Measurements from ENCODE around the gene LDLRAD3. TPM values are rescaled to one million over a fixed set of nuclear protein-coding genes. Genes with fewer than 3 reads are reported as not detected.

Gene LDLRAD3
- total RNA-seq, 1 experiment from 2014 or later, result 38.8 TPM

DNA sequence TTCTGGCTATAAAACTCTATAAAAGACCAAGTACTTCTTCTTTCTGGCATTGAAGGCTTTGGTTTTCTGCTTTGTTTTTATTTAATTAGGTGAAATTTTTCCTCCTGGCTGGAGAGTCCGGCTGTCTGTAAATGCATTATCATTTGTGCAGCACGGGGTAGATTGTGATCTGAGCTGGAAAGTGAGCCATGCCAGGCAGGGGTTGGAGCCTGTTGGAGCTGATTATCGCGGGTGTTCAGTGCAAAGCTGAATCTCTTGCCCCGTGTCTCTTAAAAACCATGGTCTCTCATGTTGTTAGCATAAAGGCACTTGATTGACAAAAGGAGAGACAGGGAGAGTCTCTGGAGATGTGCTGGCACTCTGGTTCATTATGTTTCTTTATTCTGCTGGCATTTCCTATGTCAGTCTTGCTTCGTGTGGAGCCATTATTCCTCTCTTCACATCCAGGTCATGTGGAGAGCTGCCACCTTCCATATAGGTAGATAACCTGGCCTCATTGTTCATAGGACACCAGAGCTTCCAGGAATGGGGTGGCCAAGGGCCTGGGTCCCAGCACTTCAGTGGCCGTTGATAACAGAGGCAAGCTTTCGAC is 75.2 kb downstream of the LDLRAD3 start:
- no peak for DNase-seq
- no peak overlapping the region for H3K27ac ChIP-seq
- H3K9me3 ChIP-seq (replicated peaks), result no peaks in the 10 kb centered on the region
- H3K4me1 ChIP-seq, result no peaks in the 10 kb centered on the region
- H3K4me3 ChIP-seq, result no peak overlapping the region
- H3K27me3 ChIP-seq, result no peaks in the 10 kb centered on the region
- H3K36me3 ChIP-seq, result no peaks in the 10 kb centered on the region

DNA sequence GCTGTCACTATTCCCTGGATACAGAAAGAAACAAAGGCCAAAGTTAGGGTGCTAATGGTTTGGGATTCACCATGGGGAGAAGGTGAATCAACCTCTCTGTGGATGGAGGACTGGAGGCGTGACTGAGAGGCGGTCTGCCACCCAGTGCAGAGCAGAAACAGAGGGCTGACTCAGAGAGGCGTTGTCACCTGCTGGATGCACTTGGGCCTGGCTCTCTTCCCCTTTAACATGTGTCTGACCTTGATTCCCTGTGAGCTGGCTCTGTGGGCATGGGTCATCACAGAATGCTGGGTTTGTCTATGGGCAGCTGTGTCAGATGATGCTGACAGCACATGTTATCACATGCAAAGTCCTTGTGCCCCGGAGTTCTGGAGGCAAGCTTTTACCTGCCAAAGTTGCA is 75.9 kb downstream of the LDLRAD3 start:
- no peak for DNase-seq
- H3K36me3 ChIP-seq, result no peaks in the 10 kb centered on the region
- no peaks in the 10 kb centered on the region for H3K27me3 ChIP-seq
- no peaks in the 10 kb centered on the region for H3K9me3 ChIP-seq (replicated peaks)
- H3K4me1 ChIP-seq, result 0 out of 2 replicates have a peak, but pooled peaks cover 3% of the 10 kb centered on the region
- H3K4me3 ChIP-seq, result no peak overlapping the region
- no peak overlapping the region for H3K27ac ChIP-seq

DNA sequence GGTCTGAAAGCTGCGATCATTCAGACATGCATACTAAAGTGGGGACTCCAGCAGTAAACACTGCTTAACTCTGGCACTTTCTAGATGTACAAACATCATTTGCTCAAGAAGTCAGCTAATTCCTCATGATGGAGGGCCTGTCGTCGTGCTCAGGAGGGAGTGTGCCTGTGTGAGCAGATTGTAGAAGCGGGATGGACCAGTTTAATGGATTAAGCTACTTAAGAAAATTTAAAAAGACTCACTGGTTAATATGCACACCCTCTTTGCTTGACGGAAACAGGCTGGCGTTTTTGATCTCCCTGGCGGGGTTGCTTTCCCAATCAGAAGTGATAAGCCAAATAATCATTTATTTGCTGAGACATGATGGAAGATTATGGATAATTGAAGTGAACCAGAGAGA is 79.0 kb downstream of the LDLRAD3 start:
- Histone ChIP-seq H3K36me3 (peaks cover 2% of the 10 kb centered on the region; the same call in 1 of the 2 replicates), H3K9me3 (replicated peaks) (no peaks in the 10 kb centered on the region), H3K27me3 (no peaks in the 10 kb centered on the region), H3K4me3 (no peak overlapping the region), H3K4me1 (0 out of 2 replicates have a peak, but pooled peaks cover 6% of the 10 kb centered on the region), H3K27ac (no peak overlapping the region)
- no peak for DNase-seq

DNA sequence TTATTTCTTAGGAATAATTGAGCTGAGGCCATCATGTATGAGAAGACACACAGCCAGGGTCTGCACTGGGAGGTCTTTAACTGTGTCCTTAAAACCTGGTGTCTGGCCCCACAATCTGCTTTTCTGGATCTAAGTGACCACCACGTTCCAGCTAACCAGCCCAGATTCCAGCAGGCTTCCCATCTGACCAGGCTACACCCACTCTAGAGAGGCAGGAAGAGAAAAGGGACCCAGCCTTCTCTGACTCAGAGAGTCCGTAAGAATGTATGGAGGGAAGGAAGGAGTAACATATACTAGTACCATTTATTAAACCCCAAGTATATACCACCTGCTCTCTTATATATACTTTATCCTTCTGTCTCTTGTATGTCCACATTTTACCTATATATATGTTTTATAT is 80.1 kb downstream of the LDLRAD3 start:
- DNase-seq, result no peak
- Histone ChIP-seq H3K36me3 (peaks cover 2% of the 10 kb centered on the region; the same call in 1 of the 2 replicates), H3K9me3 (replicated peaks) (no peaks in the 10 kb centered on the region), H3K4me1 (0 out of 2 replicates have a peak, but pooled peaks cover 6% of the 10 kb centered on the region), H3K4me3 (no peak overlapping the region), H3K27me3 (no peaks in the 10 kb centered on the region), H3K27ac (no peak overlapping the region)

DNA sequence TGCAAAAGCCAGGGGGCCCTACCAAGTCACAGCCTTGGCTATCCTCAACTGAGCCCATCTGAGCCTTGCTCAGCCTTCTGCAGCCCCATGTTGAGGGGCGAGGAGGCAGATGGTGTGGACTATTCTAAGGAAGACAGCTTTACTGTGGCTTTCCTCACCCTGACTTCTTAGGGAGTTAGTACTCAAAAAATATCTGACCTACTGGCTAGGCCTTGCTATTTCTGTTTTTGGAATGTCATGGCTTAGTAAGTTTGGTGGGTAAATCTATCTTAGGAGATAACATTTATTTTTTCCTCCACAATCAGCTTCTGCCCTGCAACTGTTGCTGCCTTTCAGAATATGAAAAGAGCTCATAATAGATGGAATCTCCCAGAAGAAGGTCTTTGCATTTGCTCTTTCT is 80.9 kb downstream of the LDLRAD3 start:
- H3K36me3 ChIP-seq, result peaks cover 2% of the 10 kb centered on the region; the same call in 1 of the 2 replicates
- no peak overlapping the region for H3K27ac ChIP-seq
- peaks cover 6% of the 10 kb centered on the region; the same call in 1 of the 2 replicates for H3K4me1 ChIP-seq
- no peak overlapping the region for H3K4me3 ChIP-seq
- DNase-seq, result peak in 1 of 2 experiments; percentile 27
- H3K27me3 ChIP-seq, result no peaks in the 10 kb centered on the region
- H3K9me3 ChIP-seq (replicated peaks), result no peaks in the 10 kb centered on the region

DNA sequence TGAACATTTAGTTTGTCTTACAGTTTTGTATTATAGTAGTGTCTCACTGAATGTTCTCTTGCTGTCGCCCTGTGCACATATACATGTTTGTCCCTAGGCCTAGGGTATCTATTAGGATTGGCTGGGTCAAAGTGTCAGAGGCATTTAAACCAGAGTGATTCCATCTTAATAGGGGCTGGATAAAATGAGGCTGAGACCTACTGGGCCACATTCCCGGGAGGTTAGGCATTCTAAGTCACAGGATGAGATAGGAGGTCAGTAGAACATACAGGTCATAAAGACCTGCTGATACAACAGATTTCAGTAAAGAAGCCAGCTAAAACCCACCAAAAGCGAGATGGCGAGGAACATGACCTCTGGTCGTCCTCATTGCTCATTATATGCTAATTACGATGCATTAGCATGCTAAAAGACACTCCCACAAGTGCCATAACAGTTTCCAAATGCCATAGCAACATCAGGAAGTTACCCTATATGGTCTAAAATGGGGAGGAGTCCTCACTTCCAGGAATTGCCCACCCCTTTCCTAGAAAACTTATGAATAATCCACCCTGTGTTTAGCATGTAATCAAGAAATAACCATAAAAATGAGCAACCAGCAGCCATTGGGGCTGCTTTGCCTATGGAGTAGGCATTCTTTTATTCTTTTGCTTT is 82.6 kb downstream of the LDLRAD3 start:
- Histone ChIP-seq H3K36me3 (peaks cover 2% of the 10 kb centered on the region; the same call in 1 of the 2 replicates), H3K4me3 (no peak overlapping the region), H3K4me1 (peaks cover 23% of the 10 kb centered on the region), H3K9me3 (replicated peaks) (no peaks in the 10 kb centered on the region), H3K27ac (no peak overlapping the region), H3K27me3 (no peaks in the 10 kb centered on the region)
- DNase-seq, result no peak

DNA sequence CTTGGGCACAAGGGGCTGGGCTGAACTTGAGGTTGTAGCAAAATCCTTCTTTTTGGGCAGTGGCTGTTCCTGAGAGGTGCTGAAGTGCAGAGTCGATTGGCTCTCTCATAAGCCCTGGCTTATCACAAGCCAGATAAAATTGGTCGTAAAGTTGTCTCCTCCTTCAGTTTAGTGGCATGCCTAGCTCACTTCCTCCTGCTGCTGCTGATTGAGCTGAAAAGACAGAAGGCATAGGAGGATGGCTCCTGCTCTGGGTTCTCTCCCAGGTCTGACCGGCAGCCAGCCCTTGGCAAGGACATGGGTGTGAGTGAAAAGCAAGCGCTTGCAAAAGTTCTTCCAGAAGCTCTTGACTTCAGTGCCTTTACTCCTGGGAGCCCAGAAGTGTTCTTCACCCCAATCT is 83.9 kb downstream of the LDLRAD3 start:
- Histone ChIP-seq H3K4me3 (no peak overlapping the region), H3K9me3 (replicated peaks) (no peaks in the 10 kb centered on the region)
- no peak for DNase-seq

DNA sequence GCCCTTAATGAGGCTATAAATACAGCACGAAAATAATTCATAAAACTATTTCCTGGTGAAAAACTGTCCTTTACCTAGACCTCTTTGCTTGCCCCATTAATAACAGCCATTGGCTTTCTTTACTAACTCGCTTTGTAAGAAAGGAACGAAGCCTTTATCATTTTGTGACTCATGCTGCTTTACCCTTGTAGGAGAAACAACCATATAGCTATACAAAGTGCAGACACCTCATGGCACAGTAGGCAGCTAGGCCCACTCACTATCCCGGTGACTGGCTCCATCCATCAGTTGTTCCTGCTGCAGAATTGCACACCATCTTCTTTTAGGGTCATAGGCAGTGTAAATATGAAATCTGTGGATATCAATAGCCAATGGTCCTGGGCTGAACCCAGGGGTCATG is 85.8 kb downstream of the LDLRAD3 start:
- no peaks in the 10 kb centered on the region for H3K27me3 ChIP-seq
- peaks cover 53% of the 10 kb centered on the region for H3K4me1 ChIP-seq
- peaks cover 2% of the 10 kb centered on the region; the same call in 1 of the 2 replicates for H3K36me3 ChIP-seq
- H3K27ac ChIP-seq, result no peak overlapping the region
- no peaks in the 10 kb centered on the region for H3K9me3 ChIP-seq (replicated peaks)
- DNase-seq, result no peak
- H3K4me3 ChIP-seq, result no peak overlapping the region

More for the DNA sequence above, 83.9 kb downstream of the LDLRAD3 start:
- Histone ChIP-seq H3K27ac (no peak overlapping the region), H3K36me3 (peaks cover 2% of the 10 kb centered on the region; the same call in 1 of the 2 replicates), H3K27me3 (no peaks in the 10 kb centered on the region), H3K4me1 (peaks cover 36% of the 10 kb centered on the region)

DNA sequence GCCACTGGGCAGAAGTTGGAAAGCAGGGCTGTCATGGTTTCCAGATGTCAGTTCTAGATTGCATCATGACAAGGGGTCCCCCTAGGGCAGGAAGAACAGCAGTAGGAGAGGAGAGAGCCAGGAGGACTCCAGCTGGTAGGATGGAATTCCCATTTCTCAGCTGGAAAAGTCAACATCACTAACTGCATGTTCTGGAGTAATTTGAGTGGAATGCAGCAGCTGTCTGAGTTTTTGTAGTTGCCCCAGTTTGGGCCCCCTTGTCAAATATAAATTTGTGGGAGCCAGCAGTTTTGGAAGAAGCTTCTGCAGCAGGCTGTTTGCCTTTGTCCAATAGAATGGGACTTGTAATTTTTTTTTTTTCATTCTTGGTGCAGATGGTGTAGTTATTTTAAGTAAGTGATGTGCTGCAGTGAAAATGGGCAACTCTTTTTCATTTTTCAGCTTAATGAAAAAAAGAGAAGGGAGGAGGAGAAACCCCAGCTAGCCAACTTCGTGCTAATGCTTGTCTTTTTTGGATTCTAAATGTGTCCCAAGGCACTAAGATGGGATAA is 86.9 kb downstream of the LDLRAD3 start:
- peaks cover 59% of the 10 kb centered on the region for H3K4me1 ChIP-seq
- H3K4me3 ChIP-seq, result no peak overlapping the region
- H3K27me3 ChIP-seq, result no peaks in the 10 kb centered on the region
- no peaks in the 10 kb centered on the region for H3K9me3 ChIP-seq (replicated peaks)
- peak overlapping the region; percentile 88 for H3K27ac ChIP-seq
- H3K36me3 ChIP-seq, result peaks cover 2% of the 10 kb centered on the region; the same call in 1 of the 2 replicates
- DNase-seq, result peak; percentile 69 to 73

DNA sequence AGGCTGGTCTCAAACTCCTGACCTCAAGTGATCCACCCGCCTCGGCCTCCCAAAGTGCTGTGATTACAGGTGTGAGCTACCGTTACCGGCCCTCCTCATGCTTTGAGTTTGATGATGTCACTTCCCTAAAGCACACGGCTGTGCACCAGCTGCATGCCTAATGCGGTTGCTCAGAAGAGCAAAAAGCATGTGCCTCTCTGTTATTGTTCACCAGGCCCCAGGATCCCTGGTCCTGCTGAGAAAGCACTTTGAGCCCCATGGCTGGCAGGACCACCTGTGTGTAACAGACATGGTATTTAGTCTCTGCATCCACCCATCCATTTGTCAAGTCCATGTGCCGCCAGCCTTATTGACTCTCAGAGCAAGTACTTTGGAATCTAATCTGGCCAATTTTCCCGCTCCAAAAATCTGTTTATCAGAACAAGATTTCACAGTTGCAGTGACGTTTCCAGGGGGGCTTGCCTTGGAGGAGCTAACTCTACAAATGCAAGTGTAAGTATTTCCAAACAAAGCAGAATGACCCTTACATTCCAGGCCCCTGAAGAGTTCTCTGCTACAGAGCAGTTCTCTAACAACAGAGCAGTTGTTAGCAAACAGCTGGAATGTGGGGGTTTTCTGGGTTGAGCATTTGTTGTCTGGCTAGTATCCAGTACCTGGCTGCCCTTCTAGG is 89.4 kb downstream of the LDLRAD3 start:
- Histone ChIP-seq H3K9me3 (replicated peaks) (no peaks in the 10 kb centered on the region), H3K36me3 (peaks cover 7% of the 10 kb centered on the region), H3K4me3 (no peak overlapping the region), H3K27me3 (no peaks in the 10 kb centered on the region), H3K27ac (peak overlapping the region; percentile 88), H3K4me1 (peaks cover 59% of the 10 kb centered on the region)
- DNase-seq, result peak; percentile 86 to 87

DNA sequence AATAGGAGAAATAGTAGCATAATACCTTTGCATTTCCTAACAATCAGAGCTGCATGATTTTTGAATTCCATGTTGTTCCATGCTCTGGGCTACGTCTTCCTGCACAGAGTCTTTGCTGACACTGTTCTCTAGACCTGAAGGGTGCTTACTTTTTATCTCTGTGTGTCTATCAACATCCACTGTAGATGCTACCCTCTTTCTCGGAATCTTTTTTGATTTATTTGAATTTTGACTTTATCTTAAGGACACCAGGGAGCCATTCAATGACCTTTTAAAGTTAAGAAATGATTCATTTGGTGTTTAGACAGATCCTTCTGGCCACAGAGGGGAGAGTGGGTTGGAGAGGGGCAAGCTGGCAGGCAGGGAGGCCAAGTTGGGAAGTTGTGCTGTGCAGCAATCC is 90.1 kb downstream of the LDLRAD3 start:
- Histone ChIP-seq H3K4me1 (peaks cover 59% of the 10 kb centered on the region), H3K27me3 (no peaks in the 10 kb centered on the region), H3K9me3 (replicated peaks) (no peaks in the 10 kb centered on the region), H3K4me3 (no peak overlapping the region), H3K36me3 (peaks cover 7% of the 10 kb centered on the region), H3K27ac (peak overlapping the region; percentile 88)
- DNase-seq, result no peak

DNA sequence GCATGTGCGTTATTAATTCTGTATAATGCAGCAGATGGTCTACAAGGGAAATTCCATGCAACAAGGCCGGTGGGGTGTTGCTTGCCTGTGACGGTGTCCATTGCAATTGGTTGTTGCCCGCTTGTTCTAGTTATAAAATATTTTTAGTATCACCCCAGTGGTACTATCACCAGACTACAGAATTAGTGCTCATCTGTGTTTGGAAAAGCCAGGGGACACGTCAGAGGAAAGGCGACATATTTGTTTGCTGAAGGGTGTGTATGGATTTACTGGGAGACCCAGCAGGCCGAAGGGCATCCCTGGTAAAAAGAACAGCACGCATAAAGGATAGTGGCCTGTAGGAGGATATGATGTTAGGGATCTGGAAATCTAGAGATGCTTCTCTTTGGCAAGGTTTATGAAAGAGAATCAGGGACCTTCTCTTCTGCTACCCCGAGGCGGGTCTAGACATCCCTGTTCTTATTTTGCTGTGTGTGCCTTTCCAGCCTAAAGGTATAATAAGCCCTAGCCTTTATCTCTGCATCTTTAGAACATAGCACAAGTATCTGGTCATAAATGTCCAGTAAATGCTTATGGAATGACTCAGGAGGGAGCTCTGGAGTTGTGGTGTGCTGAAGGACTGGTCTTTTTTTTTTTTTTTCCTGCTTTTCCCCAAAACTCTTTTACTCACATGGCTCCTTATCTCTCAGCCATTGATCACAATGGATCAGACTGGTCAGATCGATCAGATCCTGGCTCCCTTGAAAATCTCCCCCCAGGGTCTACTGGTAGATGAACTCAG is 90.9 kb downstream of the LDLRAD3 start:
- H3K27me3 ChIP-seq, result no peaks in the 10 kb centered on the region
- H3K4me3 ChIP-seq, result no peak overlapping the region
- H3K4me1 ChIP-seq, result peaks cover 59% of the 10 kb centered on the region
- no peaks in the 10 kb centered on the region for H3K9me3 ChIP-seq (replicated peaks)
- peaks cover 14% of the 10 kb centered on the region for H3K36me3 ChIP-seq
- peak overlapping the region; percentile 88 for H3K27ac ChIP-seq
- peak in 1 of 2 experiments; percentile 28 for DNase-seq

DNA sequence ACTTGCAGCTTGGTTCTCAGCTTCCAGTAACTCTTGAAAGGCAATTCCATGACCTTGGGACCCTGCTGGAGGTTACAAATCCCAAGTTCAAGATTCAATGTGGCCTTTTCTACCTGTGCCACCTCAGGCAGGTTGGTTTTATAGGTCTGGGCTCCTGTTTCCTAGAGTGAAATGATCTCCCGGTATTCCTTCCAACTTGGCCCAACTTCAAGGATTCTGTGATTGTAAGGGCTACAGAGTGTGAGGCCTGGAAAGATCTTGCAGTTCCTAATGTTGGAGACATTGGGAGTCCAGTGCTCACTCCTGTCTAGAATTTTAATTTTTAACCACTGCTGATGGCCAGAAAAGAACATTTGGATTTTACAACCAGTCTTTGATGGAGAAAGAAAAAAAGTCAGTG is 91.6 kb downstream of the LDLRAD3 start:
- Histone ChIP-seq H3K36me3 (peaks cover 17% of the 10 kb centered on the region), H3K4me1 (peaks cover 52% of the 10 kb centered on the region), H3K4me3 (no peak overlapping the region), H3K27me3 (no peaks in the 10 kb centered on the region), H3K9me3 (replicated peaks) (no peaks in the 10 kb centered on the region), H3K27ac (peak overlapping the region; percentile 88)
- DNase-seq, result no peak

DNA sequence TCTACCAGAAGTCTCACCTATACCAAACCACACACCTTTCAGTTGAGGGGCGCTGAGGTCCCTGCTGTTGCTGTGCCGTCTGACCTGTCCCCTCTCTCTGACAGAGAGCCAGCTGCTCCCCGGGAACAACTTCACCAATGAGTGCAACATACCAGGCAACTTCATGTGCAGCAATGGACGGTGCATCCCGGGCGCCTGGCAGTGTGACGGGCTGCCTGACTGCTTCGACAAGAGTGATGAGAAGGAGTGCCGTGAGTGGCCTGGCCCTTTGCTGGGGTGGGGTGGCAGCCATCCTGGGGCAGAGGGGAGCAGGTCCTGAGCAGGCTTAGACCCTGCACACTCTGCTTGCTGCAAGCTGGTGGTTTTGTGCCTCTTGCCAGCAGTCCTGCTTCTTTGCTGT is 92.1 kb downstream of the LDLRAD3 start:
- peaks cover 46% of the 10 kb centered on the region for H3K4me1 ChIP-seq
- H3K9me3 ChIP-seq (replicated peaks), result no peaks in the 10 kb centered on the region
- DNase-seq, result no peak
- H3K4me3 ChIP-seq, result no peak overlapping the region
- H3K36me3 ChIP-seq, result peaks cover 20% of the 10 kb centered on the region
- no peak overlapping the region for H3K27ac ChIP-seq
- H3K27me3 ChIP-seq, result no peaks in the 10 kb centered on the region

Measured in SJCRH30 (cell line).